CD4-positive, alpha-beta T cell treated with Interleukin-1 beta for 1 hour (primary cell): ENCODE measurements around the gene RGS9BP.
"Not testable (repeated sequence)": the region's sequence is repeated elsewhere in the genome, so short reads cannot be mapped to it uniquely, and the experiment has no call there.

Experiments
- DNase-seq, 2 donors: peaks; one replicate each; pipeline ENCODE4 v3.0.0-alpha.2; 2020 to 2022

The RGS9BP gene, protein sequence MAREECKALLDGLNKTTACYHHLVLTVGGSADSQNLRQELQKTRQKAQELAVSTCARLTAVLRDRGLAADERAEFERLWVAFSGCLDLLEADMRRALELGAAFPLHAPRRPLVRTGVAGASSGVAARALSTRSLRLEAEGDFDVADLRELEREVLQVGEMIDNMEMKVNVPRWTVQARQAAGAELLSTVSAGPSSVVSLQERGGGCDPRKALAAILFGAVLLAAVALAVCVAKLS

DNA sequence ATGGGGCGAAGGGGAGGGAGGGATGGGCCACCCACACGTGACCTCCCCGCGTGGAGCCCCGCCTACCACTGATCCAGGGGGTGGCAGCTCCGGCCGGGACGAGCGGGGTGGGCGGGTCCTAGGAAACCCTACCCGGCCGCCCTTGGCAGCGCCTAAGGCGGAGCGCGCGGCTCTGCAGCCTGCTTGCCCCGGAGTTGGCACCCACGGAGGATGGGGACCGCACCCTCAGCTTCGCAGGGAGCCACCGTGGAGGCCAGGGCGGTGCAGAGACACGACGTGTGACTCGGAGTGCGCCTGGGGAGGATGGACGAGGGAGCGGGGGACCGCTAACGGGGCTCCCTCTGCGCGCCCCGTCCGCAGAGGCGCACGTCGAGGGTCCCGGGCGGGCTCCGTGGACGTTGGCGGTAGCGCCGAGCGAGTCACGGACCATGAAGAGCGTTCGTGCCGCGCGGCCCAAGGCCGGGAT is at the start of gene RGS9BP:
RGS9BP (plus strand) TSS at position 129 of the 466 bp plus-strand sequence. CDS start 416 bp downstream, outside the sequence.
- DNase-seq: peak; percentile 71 to 75

DNA sequence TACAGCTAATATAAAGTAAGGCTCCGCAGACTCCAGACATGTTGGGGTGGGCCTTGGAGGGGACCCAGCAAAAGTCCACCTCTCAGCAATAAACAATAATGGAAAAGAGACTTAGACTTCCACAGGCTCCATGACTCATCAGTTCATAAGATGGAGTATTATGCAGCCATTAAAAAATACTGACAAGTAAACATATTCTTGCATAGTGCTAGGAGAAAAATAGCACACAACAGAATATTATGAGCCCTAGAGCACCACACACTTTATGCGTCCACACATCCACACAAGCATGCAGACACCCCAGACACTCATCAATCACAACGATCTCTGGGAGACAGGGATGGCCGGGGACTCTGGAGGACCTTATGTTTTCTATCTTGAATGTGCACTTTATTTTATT is 48.7 kb upstream of the RGS9BP start:
- DNase-seq: no peak

DNA sequence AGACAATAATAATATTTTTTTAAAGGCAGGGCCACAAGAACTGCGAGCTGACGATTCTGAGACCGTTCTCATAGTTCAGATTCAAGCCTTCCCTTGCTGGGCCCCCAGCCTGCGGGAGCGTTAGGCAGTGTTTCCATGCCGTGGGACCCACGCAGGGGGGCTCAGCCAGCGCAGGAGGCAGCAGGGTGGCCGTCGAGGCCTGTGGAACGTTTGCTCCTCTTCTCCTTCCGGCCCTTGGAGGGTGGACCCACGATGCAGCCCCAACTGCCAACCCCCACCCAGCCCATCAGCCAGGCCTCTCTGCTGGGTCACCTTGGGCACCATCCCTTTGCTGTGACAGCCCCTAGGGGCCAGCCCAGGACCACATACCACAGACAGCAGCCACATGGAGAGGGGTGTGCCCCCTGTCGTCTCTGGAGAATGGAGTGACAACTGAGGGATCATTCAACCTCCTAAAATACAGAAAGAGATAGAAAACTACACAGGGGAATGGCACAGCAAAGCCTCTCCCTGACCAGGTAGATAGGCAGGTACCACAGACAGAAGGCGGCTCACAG is 47.9 kb upstream of the RGS9BP start:
- no peak for DNase-seq

DNA sequence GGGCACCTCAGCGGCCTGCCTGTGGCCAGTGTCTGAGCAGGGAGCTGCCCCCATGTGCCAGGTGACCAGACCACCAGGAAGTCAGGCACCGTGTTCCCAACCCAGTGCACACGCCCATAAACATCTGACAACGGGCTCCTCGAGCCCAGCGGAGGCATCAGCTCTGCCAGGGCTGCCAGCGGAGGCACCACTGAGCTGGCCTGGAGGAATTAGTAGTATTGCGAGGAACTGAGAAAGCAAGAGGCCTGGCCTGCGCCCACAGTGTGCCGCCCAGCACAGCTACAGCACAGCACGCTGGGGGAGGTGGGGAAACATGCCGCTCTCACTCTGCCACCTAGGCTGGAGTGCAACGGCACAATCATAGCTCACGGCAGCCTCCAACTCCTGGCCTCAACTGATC is 45.3 kb upstream of the RGS9BP start:
- no peak for DNase-seq

DNA sequence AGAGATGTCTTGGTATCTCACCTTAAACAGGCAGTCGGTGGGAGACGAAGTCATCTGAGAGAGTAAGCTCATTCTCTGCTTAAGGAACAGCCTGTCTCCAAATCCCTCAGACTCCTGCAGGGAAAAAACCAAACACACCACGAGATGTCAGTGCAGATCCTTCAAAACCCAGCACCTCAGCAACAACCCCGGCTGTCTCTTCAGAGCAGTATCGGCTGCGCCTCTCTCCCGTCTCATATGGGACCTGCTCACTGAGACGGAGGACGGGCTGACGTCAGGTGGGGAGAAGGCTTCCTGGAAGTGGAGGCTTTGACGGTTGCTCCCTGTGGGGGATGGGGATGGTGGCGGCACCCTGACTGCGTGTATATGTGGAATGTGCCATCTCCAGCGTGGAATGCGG is 44.3 kb upstream of the RGS9BP start:
- no peak for DNase-seq

DNA sequence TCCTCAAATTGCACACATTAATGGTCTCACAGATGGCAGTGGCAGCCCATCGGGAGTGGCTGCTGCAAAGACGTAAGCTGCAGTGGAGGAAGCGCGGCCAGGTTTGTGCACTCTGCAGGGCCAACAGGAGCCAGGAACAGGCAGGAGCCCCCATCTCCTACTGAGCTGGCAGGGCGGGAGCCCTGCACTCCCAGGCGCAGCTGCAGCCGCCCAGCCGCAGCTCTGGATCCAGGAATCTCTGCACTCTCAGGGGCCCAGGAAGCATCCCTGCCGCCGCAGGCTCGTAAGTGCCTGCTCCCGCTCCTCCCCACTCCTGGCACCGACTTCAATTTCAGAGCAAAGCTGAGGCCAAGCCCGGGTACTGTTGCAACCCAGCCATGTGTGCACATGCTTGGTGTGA is 38.2 kb upstream of the RGS9BP start:
- DNase-seq: no peak

DNA sequence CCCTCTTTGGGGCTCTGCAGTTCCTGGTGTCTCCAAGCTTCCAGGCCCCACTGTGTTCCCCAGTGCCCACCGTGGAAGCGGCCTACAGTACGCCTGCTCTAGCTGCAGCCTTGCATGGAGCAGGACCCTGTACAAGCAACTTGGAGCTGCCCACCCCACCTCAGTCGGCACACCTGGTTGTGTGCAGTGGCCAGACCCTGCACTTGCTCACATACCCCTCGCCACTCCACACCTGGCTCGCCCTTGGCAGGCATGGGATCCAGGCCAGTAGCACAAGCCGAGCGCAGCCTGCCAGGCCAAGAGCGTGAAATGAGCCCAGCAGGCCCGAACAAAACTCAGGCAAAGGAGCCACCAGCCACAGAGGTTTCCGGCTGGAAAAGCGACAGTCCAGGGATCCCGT is 37.0 kb upstream of the RGS9BP start:
- DNase-seq: no peak

DNA sequence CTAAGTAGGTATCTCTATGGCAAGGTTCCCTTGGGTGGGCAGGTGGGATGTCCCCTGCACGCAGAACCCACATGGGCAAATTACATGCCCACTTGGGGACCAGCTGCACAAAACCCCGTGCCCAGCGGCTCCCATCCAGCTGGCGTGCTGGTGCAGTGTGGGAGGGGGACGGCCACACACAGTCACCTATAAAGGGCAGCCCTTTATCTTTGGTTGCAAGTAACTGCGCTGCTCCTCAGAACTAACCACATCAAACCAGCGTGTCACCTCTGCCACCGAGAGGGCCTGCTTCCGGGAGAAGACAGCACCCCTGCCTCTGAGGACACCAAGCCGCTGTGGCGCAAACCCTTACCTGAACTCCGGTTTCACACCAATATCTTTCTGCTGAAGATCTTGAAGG is 32.9 kb upstream of the RGS9BP start:
- peak; percentile 71 for DNase-seq

DNA sequence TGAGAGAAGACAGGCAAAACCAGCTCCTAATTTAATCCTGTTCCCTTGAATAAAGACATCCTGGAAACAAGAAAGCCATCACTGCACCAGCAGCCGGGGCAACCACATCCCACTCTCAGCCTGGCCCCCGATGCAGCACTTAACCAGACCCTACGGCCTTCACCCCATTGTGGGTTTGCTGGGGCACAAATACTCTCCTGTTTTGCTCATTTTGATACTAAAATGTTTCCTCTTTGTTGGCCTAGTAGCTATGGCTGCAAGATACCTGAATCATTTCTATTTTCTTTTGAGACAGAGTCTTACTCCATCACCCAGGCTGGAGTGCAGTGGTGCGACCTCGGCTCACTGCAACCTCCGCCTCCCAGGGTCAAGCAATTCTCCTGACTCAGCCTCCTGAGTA is 29.1 kb upstream of the RGS9BP start:
- no peak for DNase-seq

DNA sequence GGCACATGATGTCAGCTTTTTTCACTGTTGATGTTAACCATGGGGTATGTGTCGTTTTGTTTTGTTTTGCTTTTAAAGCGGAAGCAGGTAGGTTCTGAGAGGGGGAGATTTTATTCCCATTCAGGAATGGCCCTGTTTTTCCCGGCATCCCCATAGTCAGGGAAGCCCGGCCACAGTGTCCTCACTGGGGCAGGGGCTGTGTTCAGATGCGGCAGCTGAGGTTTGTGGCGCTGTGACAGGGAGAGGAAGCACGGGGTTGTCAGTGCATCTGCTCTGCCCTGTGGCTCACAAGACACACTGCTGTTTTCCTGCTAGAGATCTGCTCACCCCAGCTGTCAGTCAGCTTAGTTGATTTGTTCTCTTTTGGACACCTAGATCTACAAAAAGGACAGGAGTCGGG is 28.3 kb upstream of the RGS9BP start:
- DNase-seq: no peak

DNA sequence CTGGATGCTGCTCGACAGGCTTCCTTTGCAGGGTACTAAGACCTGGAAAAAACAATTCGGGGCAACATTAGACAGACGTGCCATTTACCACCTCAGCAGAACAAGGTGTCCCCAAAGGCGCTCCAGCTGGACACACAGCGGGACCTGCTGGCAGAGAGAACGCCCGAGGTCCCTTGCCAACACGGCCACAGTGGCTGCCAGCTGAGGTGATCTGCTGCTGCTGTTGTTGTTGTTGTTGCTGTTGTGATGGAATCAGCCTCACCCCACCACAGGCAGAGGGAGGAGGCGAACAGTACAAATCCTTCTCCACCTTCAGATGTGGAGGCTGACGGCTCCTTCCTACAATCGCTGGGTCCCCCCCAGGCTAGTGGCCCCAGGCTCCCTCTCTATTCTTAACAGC is 25.9 kb upstream of the RGS9BP start:
- DNase-seq: no peak

DNA sequence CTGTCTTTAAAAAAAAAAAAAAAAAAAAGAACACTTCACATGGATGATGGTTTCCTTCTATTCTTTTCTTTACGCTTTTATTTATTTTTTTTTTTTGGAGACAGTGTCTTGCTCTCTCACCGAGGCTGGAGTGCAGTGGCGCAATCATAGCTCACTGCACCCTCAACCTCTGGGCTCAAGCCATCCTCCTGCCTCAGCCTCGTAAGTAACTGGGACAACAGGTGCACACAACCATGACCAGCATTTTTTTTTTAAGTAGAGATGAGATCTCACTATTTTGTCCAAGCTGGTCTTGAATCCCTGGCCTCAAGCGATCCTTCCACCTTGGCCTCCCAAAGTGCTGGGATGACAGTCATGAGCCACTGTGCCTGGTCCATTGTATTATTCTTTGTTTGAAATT is 25.0 kb upstream of the RGS9BP start:
- DNase-seq: no peak

DNA sequence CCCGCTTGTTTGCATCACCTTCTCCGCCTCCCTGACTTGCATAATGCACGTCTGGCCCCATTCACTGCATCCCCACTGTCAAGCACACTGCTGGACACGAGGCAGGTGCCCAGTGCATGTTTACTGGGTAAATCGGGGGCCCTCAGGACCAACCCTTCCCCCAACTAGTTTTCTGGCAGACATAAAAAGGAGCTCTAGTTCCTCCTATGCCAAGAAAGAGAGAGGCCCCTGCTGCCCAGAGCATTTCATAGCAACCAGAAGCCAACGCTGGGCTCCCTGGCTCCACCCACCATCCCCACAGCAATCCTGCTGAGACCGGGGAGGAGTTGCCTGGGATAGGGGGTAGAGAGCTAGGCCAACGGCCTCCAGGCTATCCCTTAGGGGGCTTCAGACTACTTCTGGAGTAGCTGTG is 23.9 kb upstream of the RGS9BP start:
- DNase-seq: no peak

DNA sequence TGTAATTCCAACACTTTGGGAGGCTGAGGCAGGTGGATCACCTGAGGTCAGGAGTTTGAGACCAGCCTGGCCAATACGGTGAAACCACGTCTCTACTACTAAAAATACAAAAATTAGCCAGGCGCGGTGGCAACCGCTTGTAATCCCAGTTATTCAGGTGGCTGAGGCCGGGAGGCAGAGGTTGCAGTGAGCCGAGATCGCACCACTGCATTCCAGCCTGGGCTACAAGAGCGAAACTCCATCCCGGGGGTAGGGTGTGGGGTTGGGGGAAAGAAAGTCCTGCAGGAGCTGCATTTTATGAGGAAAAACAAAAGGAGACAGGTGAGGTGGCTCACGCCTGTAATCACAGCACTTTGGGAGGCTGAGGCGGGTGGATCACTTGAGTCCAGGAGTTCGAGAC is 23.3 kb upstream of the RGS9BP start:
- DNase-seq: not testable (repeated sequence)

DNA sequence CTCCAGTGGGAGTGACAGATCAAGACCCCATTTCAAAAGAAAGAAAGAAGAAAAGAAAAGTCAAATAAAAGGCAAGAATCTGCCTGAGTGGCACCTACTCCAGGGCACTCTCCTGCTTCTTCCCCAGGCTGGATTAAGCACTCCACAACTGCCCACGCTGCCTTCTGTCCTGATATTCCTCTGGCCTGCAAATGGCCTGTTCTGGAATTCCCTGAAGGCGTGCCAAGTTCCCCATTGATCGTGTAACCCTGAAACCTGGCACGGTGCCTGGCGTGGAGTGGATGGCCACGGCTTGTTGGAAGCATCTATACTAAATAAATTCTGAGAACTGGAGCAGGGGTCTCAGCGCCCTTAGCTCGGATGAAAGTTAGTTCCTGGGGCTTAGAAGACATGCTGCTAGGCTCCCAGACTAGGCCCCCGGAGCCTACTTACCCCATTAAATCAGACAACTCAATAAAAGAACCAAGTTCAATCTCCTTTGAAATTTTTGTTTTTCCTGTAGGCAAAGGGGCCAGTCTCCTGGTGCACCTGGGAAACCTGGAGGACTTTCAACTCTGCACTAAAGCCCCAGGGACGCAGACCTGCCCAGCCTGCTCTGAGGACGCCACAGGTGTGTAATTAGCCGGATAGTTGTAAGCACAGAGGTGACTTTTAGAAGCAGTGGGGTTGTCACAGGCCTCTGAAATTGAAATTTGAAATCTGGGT is 22.6 kb upstream of the RGS9BP start:
- DNase-seq: no peak

DNA sequence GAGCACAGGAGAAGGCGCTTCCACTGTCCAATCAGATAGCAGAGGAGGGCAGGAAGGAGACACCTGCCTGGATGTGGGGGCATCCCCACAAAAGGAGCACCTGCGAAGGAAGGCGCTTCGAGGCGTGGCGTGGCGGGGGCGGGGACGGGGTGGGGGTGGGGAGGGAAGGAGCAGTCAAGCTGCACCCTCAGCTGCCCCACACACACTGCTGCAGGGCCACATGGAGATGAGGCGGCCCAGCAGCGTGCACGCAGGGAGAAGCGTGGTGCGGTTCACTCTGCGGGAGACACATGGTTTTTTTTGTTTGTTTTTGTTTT is 22.1 kb upstream of the RGS9BP start:
- DNase-seq: no peak

DNA sequence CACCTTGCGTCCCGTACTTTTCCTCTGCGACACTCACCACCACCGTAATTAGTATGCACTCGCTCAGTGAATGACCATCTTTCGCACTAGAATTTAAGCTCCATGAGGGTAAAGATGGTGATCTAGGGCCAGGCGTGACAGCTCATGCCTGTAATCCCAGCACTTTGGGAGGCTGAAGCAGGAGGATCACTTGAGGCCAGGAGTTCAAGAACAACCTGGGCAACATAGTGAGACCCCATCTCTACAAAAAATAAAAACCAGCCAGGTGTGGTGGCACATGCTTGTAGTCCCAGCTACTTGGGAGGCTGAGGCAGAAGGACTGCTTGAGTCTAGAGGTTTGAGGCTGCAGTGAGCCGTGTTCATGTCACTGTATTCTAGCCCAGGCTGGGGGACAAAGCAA is 19.3 kb upstream of the RGS9BP start:
- DNase-seq: not testable (repeated sequence)

DNA sequence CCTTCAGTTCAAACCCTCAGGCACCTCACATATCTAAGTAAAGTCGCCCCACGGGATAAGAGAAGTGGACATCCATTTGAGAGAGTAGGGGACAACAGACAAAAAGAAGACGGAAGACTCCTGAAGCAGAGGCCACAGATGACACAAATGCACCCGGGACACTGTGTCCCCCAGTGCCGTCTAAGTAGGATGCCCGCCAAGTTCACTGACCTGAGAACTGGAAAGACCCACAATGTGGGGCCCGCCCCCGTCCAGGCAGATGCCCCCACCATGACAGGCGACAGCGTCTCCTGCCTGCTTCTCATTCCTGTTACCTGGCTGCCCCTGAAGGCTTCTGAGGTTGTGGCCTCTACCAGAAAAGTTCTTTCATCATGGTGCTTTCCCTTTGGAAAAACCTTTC is 17.6 kb upstream of the RGS9BP start:
- no peak for DNase-seq

DNA sequence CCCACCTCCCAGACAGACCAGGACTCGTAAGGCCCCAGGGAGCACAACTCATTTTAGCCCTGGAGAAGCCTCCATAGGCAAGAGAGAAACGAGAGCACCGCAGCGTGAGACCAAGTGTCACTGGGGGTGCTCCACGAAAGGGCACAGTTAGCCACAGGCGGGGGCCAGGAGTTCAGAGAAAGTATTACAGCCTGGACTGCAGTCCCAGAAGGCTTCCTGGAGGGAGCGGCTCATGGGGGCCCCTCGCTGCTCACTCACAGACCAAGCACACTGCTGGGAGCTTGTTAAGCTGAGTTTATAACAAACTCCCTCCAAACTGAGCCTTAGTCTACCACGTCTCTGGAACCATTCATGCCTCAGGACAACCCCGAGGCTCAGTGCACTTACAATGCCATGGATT is 17.1 kb upstream of the RGS9BP start:
- DNase-seq: no peak

DNA sequence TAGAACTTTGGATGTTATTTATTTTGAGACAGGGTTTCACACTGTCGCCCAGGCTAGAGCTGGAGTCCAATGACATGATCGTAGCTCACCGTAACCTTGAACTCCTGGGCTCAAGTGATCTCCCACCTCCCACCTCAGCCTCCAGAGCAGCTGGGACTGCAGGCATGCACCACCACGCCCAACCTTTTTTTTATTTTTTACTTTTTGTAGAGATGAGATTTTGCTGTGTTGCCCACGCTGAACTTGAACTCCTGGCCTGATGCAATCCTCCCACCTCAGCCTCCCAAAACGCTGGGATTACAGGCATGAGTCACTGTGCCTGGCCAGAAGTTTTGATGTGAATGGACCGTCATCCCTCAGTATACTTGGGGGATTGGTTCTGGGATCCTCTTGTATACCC is 14.3 kb upstream of the RGS9BP start:
- no peak for DNase-seq

DNA sequence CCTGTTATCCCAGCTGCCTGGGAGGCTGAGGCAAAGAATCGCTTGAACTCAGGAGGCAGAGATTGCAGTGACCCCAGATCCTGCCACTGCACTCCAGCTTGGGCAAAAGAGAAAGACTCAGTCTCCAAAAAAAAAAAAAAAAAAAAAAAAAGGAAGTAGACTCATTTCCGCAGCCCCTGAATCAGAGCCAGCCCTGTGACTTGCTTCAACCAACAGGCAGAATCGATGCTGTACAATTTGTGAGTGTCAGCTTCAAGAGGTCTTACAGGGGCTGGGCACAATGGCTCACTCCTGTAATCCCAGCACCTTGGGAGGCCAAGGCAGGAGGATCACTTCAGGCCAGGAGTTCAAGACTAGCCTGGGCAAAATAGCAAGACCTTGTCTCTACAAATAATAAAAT is 13.5 kb upstream of the RGS9BP start:
- DNase-seq: peak in 1 of 2 donors; percentile 26

DNA sequence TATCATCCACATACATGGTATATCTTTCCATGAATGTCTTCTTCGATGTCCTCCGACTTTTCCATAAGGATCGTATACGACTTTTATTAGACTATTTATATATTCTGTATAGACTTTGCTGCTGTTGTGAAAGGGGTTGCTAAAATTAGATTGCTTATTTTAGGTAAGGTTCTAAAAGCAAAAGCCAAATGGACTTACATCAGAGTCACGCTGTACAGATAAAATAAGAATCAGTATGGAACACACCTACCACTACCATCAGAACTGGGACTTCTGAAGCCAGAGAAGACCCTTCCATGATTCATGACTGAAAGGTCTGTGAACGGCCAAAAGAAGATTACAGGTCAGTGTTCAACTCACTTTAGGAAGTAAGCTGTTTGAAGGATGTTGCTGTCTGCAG is 9.6 kb upstream of the RGS9BP start:
- no peak for DNase-seq

DNA sequence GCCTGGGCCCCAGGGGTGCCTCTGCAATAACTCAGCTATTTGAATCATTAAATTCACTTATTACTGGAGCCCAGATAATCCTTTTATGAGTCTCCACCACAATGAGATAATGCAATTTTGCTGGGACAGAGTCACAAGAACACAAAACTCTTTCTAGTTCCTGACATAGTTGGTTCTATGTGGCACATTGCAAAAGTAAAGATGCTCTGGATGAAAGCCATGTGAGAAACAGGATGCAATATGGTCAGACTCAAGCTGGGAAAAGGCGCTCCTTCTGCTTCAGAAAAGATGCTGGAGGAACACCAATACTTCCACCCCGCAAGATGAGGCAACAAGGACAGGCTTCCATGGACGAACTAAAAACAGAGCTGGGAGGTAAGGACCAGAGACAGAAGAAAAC is 6.3 kb upstream of the RGS9BP start:
- no peak for DNase-seq

DNA sequence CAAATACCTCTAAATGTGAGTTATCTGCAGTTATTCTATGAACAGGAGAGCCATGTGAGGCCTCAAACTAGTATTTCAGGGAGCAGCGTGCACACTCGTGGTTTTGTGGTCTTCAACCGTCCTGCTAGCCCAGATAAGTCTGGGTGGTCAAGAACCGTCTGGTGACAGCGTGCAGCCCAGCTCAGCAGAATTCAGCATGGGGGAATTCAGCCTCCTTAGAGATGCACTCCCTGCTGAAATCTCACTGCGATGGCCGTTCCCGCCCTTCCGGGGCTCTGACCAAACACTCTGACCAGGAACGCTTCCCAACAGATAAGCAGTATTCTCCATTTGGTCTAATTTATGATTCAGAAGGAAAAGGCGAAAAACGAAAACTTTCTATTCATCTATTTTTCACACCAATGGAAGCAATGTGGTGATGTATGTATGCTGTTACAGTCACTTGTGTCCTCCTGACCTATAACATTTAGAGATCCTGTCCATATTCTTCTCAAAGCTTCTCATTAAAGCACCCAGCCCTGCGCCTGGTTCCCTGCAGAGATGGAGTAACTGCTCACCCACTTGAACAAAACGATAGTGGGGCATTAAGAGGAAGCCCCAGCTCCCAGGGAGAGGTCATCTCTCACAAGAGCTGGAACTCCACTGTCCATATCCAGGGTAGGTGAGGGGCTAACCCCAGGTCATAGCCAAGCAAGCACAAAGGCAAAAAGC is 3.6 kb upstream of the RGS9BP start:
- DNase-seq: no peak
